Measurements from ENCODE around the gene EEF2KMT.
"Not testable (repeated sequence)": the region's sequence is repeated elsewhere in the genome, so short reads cannot be mapped to it uniquely, and the experiment has no call there.

GRCh38 chr16:5098221-5099159, 895 bp upstream of the EEF2KMT start:
- TF ChIP-seq CTCF (IDR thresholded peaks at IDR 0.05), result not testable (repeated sequence)
- TF ChIP-seq POLR2A (IDR thresholded peaks at IDR 0.05), result peak in 1 of 2 donors; percentile 45

Data from uterus (tissue), 2 donors.